H9 (cell line): ENCODE results near the gene CCDC80. TPM values are rescaled to one million over a fixed set of nuclear protein-coding genes. Genes with fewer than 3 reads are reported as not detected.

Experiments used
- DNase-seq: peaks from one replicate; pipeline ENCODE4 v3.0.0-alpha.2; 2017
- H2AFZ ChIP-seq: one replicate; pipeline ENCODE4 v1.6.1; 2013; ENCODE audit warnings: mild to moderate bottlenecking, low read length, control low read depth, moderate library complexity
- H2AK5ac ChIP-seq: 2 replicates; pipeline ENCODE4 v1.6.1; 2013; ENCODE audit warnings: low read length, control low read depth, mixed read lengths; ENCODE audit not compliant: insufficient read length
- H2BK120ac ChIP-seq: one replicate; pipeline ENCODE4 v1.6.1; 2013; ENCODE audit warnings: low read depth, mild to moderate bottlenecking, low read length, control low read depth, inconsistent platforms; ENCODE audit not compliant: poor library complexity, severe bottlenecking
- H2BK12ac ChIP-seq: 2 replicates; pipeline ENCODE4 v1.6.1; 2013; ENCODE audit warnings: low read length, control low read depth, mixed read lengths, low read depth; ENCODE audit not compliant: insufficient read length
- H2BK15ac ChIP-seq: 2 replicates; pipeline ENCODE4 v1.6.1; 2013; ENCODE audit warnings: low read depth, low read length, control low read depth
- H2BK20ac ChIP-seq: one replicate; pipeline ENCODE4 v1.6.1; 2013; ENCODE audit warnings: low read depth, mild to moderate bottlenecking, low read length, control low read depth, inconsistent platforms; ENCODE audit not compliant: poor library complexity, severe bottlenecking
- H2BK5ac ChIP-seq: 2 replicates; pipeline ENCODE4 v1.6.1; 2013; ENCODE audit warnings: low read length, control low read depth, mixed read lengths; ENCODE audit not compliant: insufficient read length
- H3K14ac ChIP-seq: 2 replicates; pipeline ENCODE4 v1.6.1; 2013; ENCODE audit warnings: low read length, control low read depth; ENCODE audit not compliant: insufficient read depth
- H3K18ac ChIP-seq: 2 replicates; pipeline ENCODE4 v1.6.1; 2013; ENCODE audit warnings: low read depth, mild to moderate bottlenecking, mixed read lengths, low read length, control low read depth; ENCODE audit not compliant: insufficient read length
- H3K23ac ChIP-seq: 2 replicates; pipeline ENCODE4 v1.6.1; 2013; ENCODE audit warnings: low read length, control low read depth, mixed read lengths, low read depth; ENCODE audit not compliant: insufficient read length
- H3K23me2 ChIP-seq: 2 replicates; pipeline ENCODE4 v1.6.1; 2013; ENCODE audit warnings: low read depth, mild to moderate bottlenecking, mixed read lengths, low read length, control low read depth; ENCODE audit not compliant: insufficient read length, poor library complexity, severe bottlenecking
- H3K27ac ChIP-seq: 2 replicates; pipeline ENCODE4 v1.5.1; 2013; ENCODE audit warnings: low read length, control low read depth, mixed read lengths, low read depth; ENCODE audit not compliant: insufficient read length
- H3K27me3 ChIP-seq: 2 replicates; pipeline ENCODE4 v1.6.1; 2013; ENCODE audit warnings: low read length, control low read depth, inconsistent platforms; ENCODE audit not compliant: insufficient read depth
- H3K4ac ChIP-seq: 2 replicates; pipeline ENCODE4 v1.6.1; 2013; ENCODE audit warnings: low read depth, mild to moderate bottlenecking, control low read depth, inconsistent platforms, low read length, moderate library complexity
- H3K4me1 ChIP-seq: 2 replicates; pipeline ENCODE4 v1.6.1; 2013; ENCODE audit warnings: low read length, control low read depth, inconsistent platforms; ENCODE audit not compliant: insufficient read depth
- H3K4me2 ChIP-seq: 2 replicates; pipeline ENCODE4 v1.6.1; 2013; ENCODE audit warnings: low read length, control low read depth, mixed read lengths; ENCODE audit not compliant: insufficient read length, insufficient read depth
- H3K56ac ChIP-seq: 2 replicates; pipeline ENCODE4 v1.6.1; 2013; ENCODE audit warnings: low read depth, mild to moderate bottlenecking, mixed read lengths, low read length, control low read depth; ENCODE audit not compliant: insufficient read length
- H3K79me1 ChIP-seq: 2 replicates; pipeline ENCODE4 v1.6.1; 2013; ENCODE audit warnings: low read depth, mild to moderate bottlenecking, moderate library complexity, low read length, control low read depth, inconsistent platforms; ENCODE audit not compliant: insufficient read depth, poor library complexity, severe bottlenecking
- H3K79me2 ChIP-seq: 2 replicates; pipeline ENCODE4 v1.6.1; 2013; ENCODE audit warnings: low read length, control low read depth, inconsistent platforms; ENCODE audit not compliant: insufficient read depth
- H3K9ac ChIP-seq: 2 replicates; pipeline ENCODE4 v1.6.1; 2013; ENCODE audit warnings: low read length, control low read depth, mixed read lengths; ENCODE audit not compliant: insufficient read length; ENCODE audit errors: extremely low read depth
- H3K9me3 ChIP-seq: one replicate; pipeline ENCODE4 v1.6.1; 2013; ENCODE audit warnings: low read depth, low read length, inconsistent platforms; ENCODE audit not compliant: control insufficient read depth
- H3T11ph ChIP-seq: one replicate; pipeline ENCODE4 v1.6.1; 2013; ENCODE audit warnings: mild to moderate bottlenecking, low read length, control low read depth, inconsistent platforms
- H4K20me1 ChIP-seq: one replicate; pipeline ENCODE4 v1.6.1; 2013; ENCODE audit not compliant: control insufficient read depth, insufficient read length, insufficient read depth
- H4K5ac ChIP-seq: 2 replicates; pipeline ENCODE4 v1.6.1; 2013; ENCODE audit warnings: low read depth, mild to moderate bottlenecking, mixed read lengths, low read length, control low read depth; ENCODE audit not compliant: insufficient read length
- H4K8ac ChIP-seq: replicated peaks from 2 replicates; pipeline ENCODE4 v1.6.1; 2013; ENCODE audit warnings: low read length, control low read depth, mixed read lengths, low read depth; ENCODE audit not compliant: insufficient read length
- H4K91ac ChIP-seq: 2 replicates; pipeline ENCODE4 v1.6.1; 2013; ENCODE audit warnings: low read depth, mild to moderate bottlenecking, moderate library complexity, mixed read lengths, low read length, control low read depth; ENCODE audit not compliant: insufficient read length
- H3K27ac Mint-ChIP-seq, 3 experiments: 2 replicates in 2 of 3; 3 replicates in 1 of 3; pipeline ENCODE4 v1.8.0; 2020 to 2021; ENCODE audit warnings: mixed read lengths in 3 of 3, mild to moderate bottlenecking in 1 of 3, moderate library complexity in 1 of 3
- H3K27me3 Mint-ChIP-seq: 2 replicates; pipeline ENCODE4 v1.8.0; 2021; ENCODE audit warnings: low read depth, mild to moderate bottlenecking, moderate library complexity, mixed read lengths
- H3K36me3 Mint-ChIP-seq, 3 experiments: 2 replicates in 2 of 3; 3 replicates in 1 of 3; pipeline ENCODE4 v1.8.0; 2020 to 2021; ENCODE audit warnings: low read depth in 3 of 3, mixed read lengths in 3 of 3; ENCODE audit not compliant: insufficient read depth in 1 of 3
- H3K4me1 Mint-ChIP-seq, 2 experiments: 2 replicates each; pipeline ENCODE4 v1.8.0; 2020; ENCODE audit warnings: mixed read lengths in 2 of 2
- H3K4me3 Mint-ChIP-seq, 2 experiments: 2 replicates in 1 of 2; 3 replicates in 1 of 2; pipeline ENCODE4 v1.8.0; 2020 to 2021; ENCODE audit warnings: mild to moderate bottlenecking in 2 of 2, mixed read lengths in 2 of 2, moderate library complexity in 1 of 2
- H3K9me3 Mint-ChIP-seq, 2 experiments: 2 replicates in 1 of 2; 3 replicates in 1 of 2; pipeline ENCODE4 v1.8.0; 2020; ENCODE audit warnings: mild to moderate bottlenecking in 2 of 2, mixed read lengths in 2 of 2, moderate library complexity in 1 of 2
- WGBS: extraction: QIAGEN DNeasy Blood & Tissue Kit; methylation state at CpG from one replicate; pipeline ENCODE4 v1.1.7; 2013; ENCODE audit warnings: missing lambda C conversion rate, low lambda C conversion rate, mixed read lengths; ENCODE audit not compliant: insufficient read length; ENCODE audit errors: extremely low coverage; 5-methylcytosine and 5-hydroxymethylcytosine counted together
- total RNA-seq: library from RNA; stranded (reverse); gene quantifications from 2 replicates; pipeline ENCODE4 v1.2.1, GENCODE V29; 2021
- TF ChIP-seq, protein P1 (sequence below): fragments of 200-600 bp; sonication (generic); conservative IDR thresholded peaks from 3 replicates; pipeline ENCODE4 v1.8.0; 2021; ENCODE audit warnings: antibody characterized with exemption, mild to moderate bottlenecking

The CCDC80 gene
- total RNA-seq, 1 experiment from 2014 or later: 5.4 TPM

GRCh38 chr3:112632596-112632995 lies 8.3 kb downstream of the CCDC80 start:
- no peak overlapping the region for H2BK20ac ChIP-seq
- no peaks in the 10 kb centered on the region for H3K36me3 Mint-ChIP-seq
- H3K23me2 ChIP-seq: no peaks in the 10 kb centered on the region
- no peaks in the 10 kb centered on the region for H3K27me3 Mint-ChIP-seq
- H3K27ac ChIP-seq: peak overlapping the region; percentile 65
- no peak overlapping the region for H3T11ph ChIP-seq
- no peak overlapping the region for H3K23ac ChIP-seq
- no peaks in the 10 kb centered on the region for H3K9me3 Mint-ChIP-seq
- no peak overlapping the region for H4K91ac ChIP-seq
- H3K18ac ChIP-seq: no peak overlapping the region
- no peak overlapping the region for H2AFZ ChIP-seq
- H3K4ac ChIP-seq: no peak overlapping the region
- no peak for DNase-seq
- no peak overlapping the region for H2BK15ac ChIP-seq
- no peak overlapping the region for H2BK120ac ChIP-seq
- no peak overlapping the region for H3K56ac ChIP-seq
- H4K5ac ChIP-seq: no peak overlapping the region
- H2AK5ac ChIP-seq: no peak overlapping the region
- no peak overlapping the region for H4K8ac ChIP-seq
- H3K79me1 ChIP-seq: no peaks in the 10 kb centered on the region
- TF ChIP-seq, protein P1, sequence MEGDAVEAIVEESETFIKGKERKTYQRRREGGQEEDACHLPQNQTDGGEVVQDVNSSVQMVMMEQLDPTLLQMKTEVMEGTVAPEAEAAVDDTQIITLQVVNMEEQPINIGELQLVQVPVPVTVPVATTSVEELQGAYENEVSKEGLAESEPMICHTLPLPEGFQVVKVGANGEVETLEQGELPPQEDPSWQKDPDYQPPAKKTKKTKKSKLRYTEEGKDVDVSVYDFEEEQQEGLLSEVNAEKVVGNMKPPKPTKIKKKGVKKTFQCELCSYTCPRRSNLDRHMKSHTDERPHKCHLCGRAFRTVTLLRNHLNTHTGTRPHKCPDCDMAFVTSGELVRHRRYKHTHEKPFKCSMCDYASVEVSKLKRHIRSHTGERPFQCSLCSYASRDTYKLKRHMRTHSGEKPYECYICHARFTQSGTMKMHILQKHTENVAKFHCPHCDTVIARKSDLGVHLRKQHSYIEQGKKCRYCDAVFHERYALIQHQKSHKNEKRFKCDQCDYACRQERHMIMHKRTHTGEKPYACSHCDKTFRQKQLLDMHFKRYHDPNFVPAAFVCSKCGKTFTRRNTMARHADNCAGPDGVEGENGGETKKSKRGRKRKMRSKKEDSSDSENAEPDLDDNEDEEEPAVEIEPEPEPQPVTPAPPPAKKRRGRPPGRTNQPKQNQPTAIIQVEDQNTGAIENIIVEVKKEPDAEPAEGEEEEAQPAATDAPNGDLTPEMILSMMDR: no peak
- H3K4me1 ChIP-seq: peaks cover 13% of the 10 kb centered on the region; the same call in 1 of the 2 replicates
- peak overlapping the region in 2 of 3 experiments; percentile 19 to 79; a peak in 3 of 7 replicates for H3K27ac Mint-ChIP-seq
- H2BK12ac ChIP-seq: no peak overlapping the region
- no peak overlapping the region for H3K14ac ChIP-seq
- H3K79me2 ChIP-seq: no peaks in the 10 kb centered on the region
- no peak overlapping the region for H3K9ac ChIP-seq
- no peaks in the 10 kb centered on the region for H3K27me3 ChIP-seq
- WGBS: no CpG with 5 or more reads among the region's 4 CpGs
- H3K9me3 ChIP-seq: no peaks in the 10 kb centered on the region
- no peak overlapping the region for H2BK5ac ChIP-seq
- peaks cover 58 to 68% of the 10 kb centered on the region in 2 experiments for H3K4me1 Mint-ChIP-seq
- H3K4me3 Mint-ChIP-seq: peak overlapping the region in 1 of 2 experiments; percentile 6; a peak in 1 of 5 replicates
- no peaks in the 10 kb centered on the region for H4K20me1 ChIP-seq
- H3K4me2 ChIP-seq: peak overlapping the region; percentile 3
